K562 (cell line): ENCODE data around the gene C3orf52. TPM values are rescaled to one million over a fixed set of nuclear protein-coding genes. Genes with fewer than 3 reads are reported as not detected.

Experiments
- ATAC-seq: fragments of 200-7000 bp; cut with Tn5 transposase; 3 replicates; pipeline ENCODE4 v1.9.1; 2020; ENCODE audit warnings: moderate library complexity
- BruUV-seq: library from RNA; stranded (reverse); fragments of 400-500 nt; replicated peaks from 2 replicates; lab custom pipeline; 2021; lab: Mats Ljungman, UMichigan
- CTCF ChIA-PET: fragments of 300-600 bp; formaldehyde crosslinking; extraction: SDS; loops from one replicate; lab custom pipeline; 2021; ENCODE audit warnings: low intra/inter-chr PET ratio; lab: Yijun Ruan, JAX
- POLR2A ChIA-PET: fragments of 300-600, 350-650 bp; sonication (Branson Sonifier 250); formaldehyde crosslinking; extraction: SDS; loops from one replicate; lab custom pipeline; 2021; ENCODE audit warnings: antibody characterized with exemption, inconsistent platforms; lab: Yijun Ruan, JAX
- DNase-seq, 4 experiments: peaks; one replicate each; pipeline versions ENCODE4 v3.0.0 to v3.0.0-alpha.2; 2011 to 2018; ENCODE audit warnings: low spot score in 3 of 4, mixed read lengths in 3 of 4; ENCODE audit errors: extremely low read depth in 1 of 4
- FAIRE-seq: peaks from 2 replicates; lab custom pipeline; 2011; peaks lifted over from hg19 to GRCh38; lab: Jason Lieb, UNC
- H2AFZ ChIP-seq: 2 replicates; pipeline ENCODE4 v1.6.0; 2011; ENCODE audit warnings: low read depth, low read length, control low read depth, inconsistent platforms
- H3K27ac ChIP-seq: fragments of 200-600 bp; 3 replicates; pipeline ENCODE4 v1.8.0; 2011; ENCODE audit warnings: low read depth, mild to moderate bottlenecking, control low read depth, inconsistent platforms, low read length, moderate library complexity, mixed read lengths; ENCODE audit errors: extremely low read depth
- H3K27me3 ChIP-seq, 2 experiments: fragments of 300-600 bp in 1 of 2; 2 replicates in 1 of 2; 3 replicates in 1 of 2; pipeline versions ENCODE4 v1.6.0 to v1.8.0; 2011; ENCODE audit warnings: inconsistent platforms in 2 of 2, low read length in 2 of 2, mild to moderate bottlenecking in 1 of 2, mixed read lengths in 1 of 2, moderate library complexity in 1 of 2; ENCODE audit not compliant: control insufficient read depth in 2 of 2, insufficient read depth in 2 of 2
- H3K36me3 ChIP-seq: fragments of 300-600 bp; 3 replicates; pipeline ENCODE4 v1.8.0; 2011; ENCODE audit warnings: mild to moderate bottlenecking, low read length, inconsistent platforms; ENCODE audit not compliant: control insufficient read depth, insufficient read depth
- H3K4me1 ChIP-seq, 2 experiments: fragments of 200-600 bp in 1 of 2; replicated peaks in 1 of 2; 2 replicates in 1 of 2; 3 replicates in 1 of 2; pipeline versions ENCODE4 v1.5.1 to v1.8.0; 2011; ENCODE audit warnings: inconsistent platforms in 2 of 2, low read length in 2 of 2, mild to moderate bottlenecking in 1 of 2, mixed read lengths in 1 of 2, moderate library complexity in 1 of 2; ENCODE audit not compliant: control insufficient read depth in 2 of 2, insufficient read depth in 2 of 2
- H3K4me2 ChIP-seq: 2 replicates; pipeline ENCODE4 v1.6.1; 2011; ENCODE audit warnings: low read length, control low read depth, inconsistent platforms, mixed read lengths; ENCODE audit not compliant: insufficient read depth
- H3K4me3 ChIP-seq: fragments of 200-600 bp; sonication (generic), shearing (Covaris generic); 2 replicates; pipeline ENCODE4 v1.5.1; 2016; ENCODE audit warnings: control low read depth, inconsistent platforms
- H3K79me2 ChIP-seq: fragments of 200-600 bp; 3 replicates; pipeline ENCODE4 v1.8.0; 2011; ENCODE audit warnings: low read length, inconsistent platforms; ENCODE audit not compliant: control insufficient read depth, insufficient read depth
- H3K9ac ChIP-seq, 2 experiments: 2 replicates each; pipeline versions ENCODE4 v1.6.0 to v1.6.1; 2011; ENCODE audit warnings: low read depth in 2 of 2, low read length in 2 of 2, control low read depth in 1 of 2, inconsistent platforms in 1 of 2, mild to moderate bottlenecking in 1 of 2, mixed read lengths in 1 of 2; ENCODE audit not compliant: insufficient read depth in 1 of 2
- H3K9me1 ChIP-seq: one replicate; pipeline ENCODE4 v1.6.0; 2011; ENCODE audit warnings: inconsistent platforms, mild to moderate bottlenecking, low read length, moderate library complexity; ENCODE audit not compliant: control insufficient read depth, insufficient read depth
- H3K9me3 ChIP-seq: replicated peaks from 2 replicates; pipeline ENCODE4 v1.5.1; 2011; ENCODE audit warnings: low read depth, low read length, inconsistent platforms; ENCODE audit not compliant: control insufficient read depth, insufficient read depth
- H4K20me1 ChIP-seq: replicated peaks from 2 replicates; pipeline ENCODE4 v1.6.1; 2011; ENCODE audit warnings: low read length, inconsistent platforms, mixed read lengths; ENCODE audit not compliant: control insufficient read depth, insufficient read depth
- CHD4 ChIP-seq: fragments of 200-600 bp; sonication (generic); IDR thresholded peaks from 3 replicates; pipeline ENCODE4 v1.6.1; 2012; ENCODE audit warnings: low read depth, mild to moderate bottlenecking, mixed read lengths, low read length, inconsistent platforms; ENCODE audit not compliant: insufficient read depth, insufficient replicate concordance, poor library complexity, severe bottlenecking
- CREB1 ChIP-seq, 2 experiments: sonication (generic) in 1 of 2; formaldehyde crosslinking in 1 of 2; IDR thresholded peaks; 2 replicates each; pipeline versions ENCODE4 v1.6.1 to v1.8.0; 2012 to 2022; ENCODE audit warnings: inconsistent platforms in 1 of 2, mild to moderate bottlenecking in 1 of 2, missing genetic modification reagents in 1 of 2, moderate library complexity in 1 of 2
- EP300 ChIP-seq: IDR thresholded peaks from 2 replicates; pipeline ENCODE4 v1.6.1; 2012; ENCODE audit warnings: low read length, improper control_type of control experiment
- FOXK2 ChIP-seq, 2 experiments: fragments of 450-650 bp; IDR thresholded peaks in 1 of 2; conservative IDR thresholded peaks in 1 of 2; 2 replicates each; pipeline ENCODE4 v1.6.1; 2016; ENCODE audit warnings: low read depth in 2 of 2, mild to moderate bottlenecking in 1 of 2
- HDAC8 ChIP-seq: fragments of 450-650 bp; IDR thresholded peaks from 2 replicates; pipeline ENCODE4 v1.6.1; 2016; ENCODE audit warnings: mild to moderate bottlenecking, missing genetic modification characterization, moderate library complexity, missing compliant biosample characterization
- HNRNPLL ChIP-seq: fragments of 200-400 bp; formaldehyde crosslinking; IDR thresholded peaks from 2 replicates; pipeline ENCODE4 v1.6.1; 2017; ENCODE audit warnings: low read length, low read depth, mild to moderate bottlenecking; ENCODE audit not compliant: poor library complexity, severe bottlenecking
- KDM2B ChIP-seq: fragments of 250-450 bp; sonication (Bioruptor Pico); IDR thresholded peaks from 2 replicates; pipeline ENCODE4 v1.8.0; 2021; ENCODE audit warnings: mild to moderate bottlenecking, moderate library complexity
- KLF16 ChIP-seq: IDR thresholded peaks from 2 replicates; pipeline ENCODE4 v1.6.1; 2016; ENCODE audit warnings: antibody characterized with exemption
- PRDM10 ChIP-seq: fragments of 450-650 bp; IDR thresholded peaks from 2 replicates; pipeline ENCODE4 v1.6.1; 2018; ENCODE audit not compliant: partially characterized antibody
- RFX5 ChIP-seq: IDR thresholded peaks from 2 replicates; pipeline ENCODE4 v1.6.1; 2011; ENCODE audit warnings: low read depth, mild to moderate bottlenecking, improper control_type of control experiment, low read length
- RNF2 ChIP-seq: sonication (generic); IDR thresholded peaks from 2 replicates; pipeline ENCODE4 v1.6.1; 2016
- SOX6 ChIP-seq: fragments of 450-650 bp; IDR thresholded peaks from 2 replicates; pipeline ENCODE4 v1.6.1; 2014; ENCODE audit warnings: mild to moderate bottlenecking
- TGIF2 ChIP-seq: sonication (generic); formaldehyde crosslinking; IDR thresholded peaks from 2 replicates; pipeline ENCODE4 v1.8.1; 2022; ENCODE audit warnings: mild to moderate bottlenecking, missing genetic modification reagents, moderate library complexity
- YY1 ChIP-seq, 3 experiments: IDR thresholded peaks; 2 replicates each; pipeline ENCODE4 v1.6.1; 2011; ENCODE audit warnings: low read length in 2 of 3, mild to moderate bottlenecking in 2 of 3, moderate library complexity in 2 of 3, borderline replicate concordance in 1 of 3, control low read depth in 1 of 3, low read depth in 1 of 3; ENCODE audit not compliant: insufficient read depth in 3 of 3, insufficient replicate concordance in 2 of 3, control insufficient read depth in 1 of 3, insufficient read length in 1 of 3; ENCODE audit errors: extremely low read depth in 1 of 3
- ZNF263 ChIP-seq: sonication (generic); formaldehyde crosslinking; IDR thresholded peaks from 2 replicates; pipeline ENCODE4 v1.8.0; 2022; ENCODE audit warnings: mild to moderate bottlenecking, missing genetic modification reagents, borderline replicate concordance
- ZNF311 ChIP-seq: fragments of 250-450 bp; sonication (Bioruptor Pico); IDR thresholded peaks from 2 replicates; pipeline ENCODE4 v1.4.0; 2020; ENCODE audit warnings: mild to moderate bottlenecking, moderate library complexity
- ZNF655 ChIP-seq: fragments of 250-450 bp; sonication (Bioruptor Pico); IDR thresholded peaks from 2 replicates; pipeline ENCODE4 v1.5.0; 2021
- WGBS: fragments of 100-300 bp; shearing (Covaris generic); methylation state at CpG from one replicate; pipeline ENCODE4 v1.1.6; 2016; ENCODE audit warnings: low coverage, mixed read lengths; ENCODE audit not compliant: insufficient coverage; ENCODE audit errors: missing lambda C conversion rate; 5-methylcytosine and 5-hydroxymethylcytosine counted together
- in situ Hi-C: fragments of 300-500 bp; cut with MboI; formaldehyde crosslinking; loops from 4 replicates; pipeline ENCODE4 v1.15.0; 2018; ENCODE audit warnings: inconsistent platforms, mixed read lengths
- intact Hi-C: fragments of 100-400 bp; cut with micrococcal nuclease; formaldehyde crosslinking; loops from 2 replicates; pipeline ENCODE4 v1.14.2; 2022
- polyA plus RNA-seq, 8 experiments: library from polyadenylated mRNA; depleted of rRNA in 4 of 8; stranded (reverse) in 5 of 8; unstranded in 3 of 8; fragments of >200 nt; fragmentation: Nextera tagmentation in 2 of 8; fragmentation: Illumina TruSeq in 1 of 8; extraction: Ambion mirVana in 2 of 8; extraction: Trizol in 1 of 8; gene quantifications; 2 replicates each; pipeline versions ENCODE4 v1.2.1 to v1.2.3, GENCODE V29; 2011 to 2014; ENCODE audit warnings: inconsistent platforms in 1 of 8, missing spikeins in 1 of 8
- total RNA-seq, 7 experiments: library from RNA; depleted of rRNA in 6 of 7; stranded (reverse); fragments of >200 nt in 6 of 7; fragmentation: Illumina TruSeq in 2 of 7; extraction: Trizol in 2 of 7; gene quantifications; 2 replicates each; pipeline versions ENCODE4 v1.2.1 to v1.2.3, GENCODE V29; 2011 to 2021; ENCODE audit warnings: low replicate concordance in 1 of 7

C3orf52 gene
- total and polyA plus RNA-seq, 9 of the 15 experiments (the other 6 are each of a cell fraction or from before 2014, with no cell fraction given), result 2.8 to 6.1 (median 3.8) TPM

GRCh38 chr3:112119962-112120836, 34.0 kb downstream of the C3orf52 start:
- no TSS peak for BruUV-seq
- no peaks in the 10 kb centered on the region for H3K9me3 ChIP-seq
- H3K9ac ChIP-seq, result no peak overlapping the region
- POLR2A ChIA-PET, result no interaction called here
- H3K36me3 ChIP-seq, result no peaks in the 10 kb centered on the region
- H3K4me3 ChIP-seq, result no peak overlapping the region
- no peaks in the 10 kb centered on the region for H3K9me1 ChIP-seq
- H2AFZ ChIP-seq, result no peak overlapping the region
- in situ Hi-C loops, result loop anchor here (25.0 kb wide), 1 partner anchor 392 kb away; no protein-coding TSS in a partner anchor
- no peaks in the 10 kb centered on the region for H3K4me1 ChIP-seq
- FAIRE-seq, result no peak
- H3K79me2 ChIP-seq, result no peaks in the 10 kb centered on the region
- intact Hi-C loops, result no loop called here
- no peaks in the 10 kb centered on the region for H4K20me1 ChIP-seq
- no peaks in the 10 kb centered on the region for H3K27me3 ChIP-seq
- no peak overlapping the region for H3K4me2 ChIP-seq
- no peak for DNase-seq
- TF ChIP-seq PRDM10, result no peak
- no peak for TF ChIP-seq YY1 (IDR thresholded peaks at IDR 0.05; ENCODE audit: borderline replicate concordance in 1 of 3, control insufficient read depth in 1 of 3, extremely low read depth in 1 of 3, insufficient read depth in 3 of 3, insufficient read length in 1 of 3, insufficient replicate concordance in 2 of 3, low read depth in 1 of 3, low read length in 2 of 3)
- no peak for TF ChIP-seq EP300
- TF ChIP-seq ZNF311 (CRISPR knock-in tag), result no peak
- TF ChIP-seq CHD4, result no peak
- TF ChIP-seq RFX5, result no peak
- no peak for TF ChIP-seq KDM2B
- no peak for TF ChIP-seq HDAC8
- TF ChIP-seq FOXK2 (conservative IDR thresholded peaks at IDR 0.05 in 1 of 2, IDR thresholded peaks at IDR 0.05 in 1 of 2; ENCODE audit: low read depth in 2 of 2), result no peak
- no peak for TF ChIP-seq ZNF263 (CRISPR knock-in tag)
- TF ChIP-seq ZNF655, result no peak
- TF ChIP-seq RNF2, result no peak
- no peak for TF ChIP-seq TGIF2 (CRISPR knock-in tag)
- no peak for TF ChIP-seq SOX6
- no peak for TF ChIP-seq CREB1 (IDR thresholded peaks at IDR 0.05)
- no peak for TF ChIP-seq CREB1 (CRISPR knock-in tag; IDR thresholded peaks at IDR 0.05)
- no peak for TF ChIP-seq KLF16
- TF ChIP-seq HNRNPLL, result no peak
- no peak for ATAC-seq
- WGBS, result 44% methylated on average over 9 of the region's 9 CpGs
- H3K27ac ChIP-seq, result no peak overlapping the region
- CTCF ChIA-PET, result no interaction called here
